NCI-H1417 (cell line): Measurements from ENCODE around the gene SPAG4.

Source experiments
- DNase-seq, 3 experiments: peaks; one replicate each; lab custom pipeline; 2025; lab: John Stamatoyannopoulos, UW

Gene SPAG4

GRCh38 chr20:35615667-35616464 is at the start of gene SPAG4:
SPAG4 (plus strand) TSS chr20:35615829; CDS start chr20:35616004, 175 bp downstream.
- DNase-seq, result peak; percentile 99 to 100 (median 99)

GRCh38 chr20:35568645-35569044 is 47.0 kb upstream of the SPAG4 start:
- peak in 1 of 3 experiments; percentile 40 for DNase-seq

GRCh38 chr20:35571555-35571954 is 44.1 kb upstream of the SPAG4 start:
- no peak for DNase-seq

GRCh38 chr20:35572838-35573237 is 42.8 kb upstream of the SPAG4 start:
- DNase-seq, result no peak

- DNase-seq, result peak in 1 of 3 experiments; percentile 22
These were observed 39.7 kb upstream of the SPAG4 start for GRCh38 chr20:35575958-35576357.

GRCh38 chr20:35576816-35577215 is 38.8 kb upstream of the SPAG4 start:
- no peak for DNase-seq

- DNase-seq, result no peak
These were observed 37.2 kb upstream of the SPAG4 start for GRCh38 chr20:35578469-35578868.

- no peak for DNase-seq
These were observed 36.4 kb upstream of the SPAG4 start for GRCh38 chr20:35579196-35579595.

GRCh38 chr20:35582131-35582530 is 33.5 kb upstream of the SPAG4 start:
- DNase-seq, result no peak

- DNase-seq, result no peak
These were observed 32.8 kb upstream of the SPAG4 start for GRCh38 chr20:35582741-35583404.

GRCh38 chr20:35583636-35584560 is 31.7 kb upstream of the SPAG4 start:
- DNase-seq, result no peak

- no peak for DNase-seq
These were observed 28.7 kb upstream of the SPAG4 start for GRCh38 chr20:35586751-35587425.

GRCh38 chr20:35587436-35587835 is 28.2 kb upstream of the SPAG4 start:
- DNase-seq, result no peak

- DNase-seq, result no peak
These were observed 27.2 kb upstream of the SPAG4 start for GRCh38 chr20:35588397-35588796.

- peak in 1 of 3 experiments; percentile 31 for DNase-seq
These were observed 23.2 kb upstream of the SPAG4 start for GRCh38 chr20:35592339-35592974.

- DNase-seq, result no peak
These were observed 20.2 kb upstream of the SPAG4 start for GRCh38 chr20:35595456-35595855.

GRCh38 chr20:35595901-35596300 is 19.7 kb upstream of the SPAG4 start:
- no peak for DNase-seq

- DNase-seq, result no peak
These were observed 18.4 kb upstream of the SPAG4 start for GRCh38 chr20:35597186-35597585.

- no peak for DNase-seq
These were observed 17.2 kb upstream of the SPAG4 start for GRCh38 chr20:35598476-35598875.

GRCh38 chr20:35598899-35599775 is 16.5 kb upstream of the SPAG4 start:
- peak in 1 of 3 experiments; percentile 13 for DNase-seq
